K562 (cell line): Measurements from ENCODE around the gene ZBTB8B. TPM values are rescaled to one million over a fixed set of nuclear protein-coding genes. Genes with fewer than 3 reads are reported as not detected.
A peak's percentile ranks its signal among the peaks of the same experiment; 100 is the strongest.

ENCODE experiments used
- ATF4 ChIP-seq: fragments of 450-650 bp; formaldehyde crosslinking; IDR thresholded peaks from 2 replicates; pipeline ENCODE4 v1.4.0; 2022; ENCODE audit warnings: mild to moderate bottlenecking, moderate library complexity
- CBFA2T2 ChIP-seq: fragments of 450-650 bp; conservative IDR thresholded peaks from 2 replicates; pipeline ENCODE4 v1.6.1; 2017; ENCODE audit warnings: mild to moderate bottlenecking
- CBX8 ChIP-seq: fragments of 200-600 bp; sonication (generic); IDR thresholded peaks from 2 replicates; pipeline ENCODE4 v1.6.1; 2012; ENCODE audit warnings: borderline replicate concordance, mixed run types, low read depth, mild to moderate bottlenecking, moderate library complexity, mixed read lengths, low read length, control low read depth, inconsistent platforms; ENCODE audit not compliant: poor library complexity, severe bottlenecking; ENCODE audit errors: extremely low read depth
- CHD1 ChIP-seq: fragments of 200-600 bp; sonication (generic); IDR thresholded peaks from one replicate; pipeline ENCODE4 v1.6.1; 2012; ENCODE audit warnings: mild to moderate bottlenecking, moderate library complexity, low read length, inconsistent platforms
- CREB1 ChIP-seq, 2 experiments: sonication (generic) in 1 of 2; formaldehyde crosslinking in 1 of 2; IDR thresholded peaks; 2 replicates each; pipeline versions ENCODE4 v1.6.1 to v1.8.0; 2012 to 2022; ENCODE audit warnings: inconsistent platforms in 1 of 2, mild to moderate bottlenecking in 1 of 2, missing genetic modification reagents in 1 of 2, moderate library complexity in 1 of 2
- MGA ChIP-seq: fragments of 450-650 bp; IDR thresholded peaks from 2 replicates; pipeline ENCODE4 v1.6.1; 2016; ENCODE audit warnings: mild to moderate bottlenecking, moderate library complexity
- MXD1 ChIP-seq: fragments of 250-450 bp; sonication (Bioruptor Pico); IDR thresholded peaks from 2 replicates; pipeline ENCODE4 v1.8.0; 2021; ENCODE audit warnings: borderline replicate concordance, mild to moderate bottlenecking, moderate library complexity; ENCODE audit not compliant: poor library complexity, severe bottlenecking
- PHB ChIP-seq: fragments of 250-450 bp; sonication (Bioruptor Pico); IDR thresholded peaks from 2 replicates; pipeline ENCODE4 v1.5.0; 2021
- RB1 ChIP-seq: fragments of 450-650 bp; IDR thresholded peaks from 2 replicates; pipeline ENCODE4 v1.6.1; 2017; ENCODE audit warnings: low read depth, mild to moderate bottlenecking
- TEAD4 ChIP-seq, 2 experiments: sonication (generic) in 1 of 2; formaldehyde crosslinking in 1 of 2; IDR thresholded peaks; 2 replicates each; pipeline versions ENCODE4 v1.6.1 to v1.8.0; 2012 to 2022; ENCODE audit warnings: borderline replicate concordance in 1 of 2, inconsistent platforms in 1 of 2, low read length in 1 of 2, mild to moderate bottlenecking in 1 of 2, missing genetic modification reagents in 1 of 2
- U2AF1 ChIP-seq: fragments of 200-400 bp; formaldehyde crosslinking; optimal IDR thresholded peaks from 2 replicates; pipeline ENCODE3; 2017; ENCODE audit warnings: mild to moderate bottlenecking, low read depth, low read length, moderate library complexity
- ZFP36 ChIP-seq: fragments of 150-350 bp; IDR thresholded peaks from 2 replicates; pipeline ENCODE4 v1.6.1; 2018; ENCODE audit warnings: low read length, low read depth; ENCODE audit not compliant: partially characterized antibody
- ZNF830 ChIP-seq: fragments of 250-450 bp; sonication (Bioruptor Pico); IDR thresholded peaks from 2 replicates; pipeline ENCODE4 v1.5.0; 2021; ENCODE audit warnings: mild to moderate bottlenecking
- polyA plus RNA-seq, 8 experiments: library from polyadenylated mRNA; depleted of rRNA in 4 of 8; stranded (reverse) in 5 of 8; unstranded in 3 of 8; fragments of >200 nt; fragmentation: Nextera tagmentation in 2 of 8; fragmentation: Illumina TruSeq in 1 of 8; extraction: Ambion mirVana in 2 of 8; extraction: Trizol in 1 of 8; gene quantifications; 2 replicates each; pipeline versions ENCODE4 v1.2.1 to v1.2.3, GENCODE V29; 2011 to 2014; ENCODE audit warnings: inconsistent platforms in 1 of 8, missing spikeins in 1 of 8
- total RNA-seq, 7 experiments: library from RNA; depleted of rRNA in 6 of 7; stranded (reverse); fragments of >200 nt in 6 of 7; fragmentation: Illumina TruSeq in 2 of 7; extraction: Trizol in 2 of 7; gene quantifications; 2 replicates each; pipeline versions ENCODE4 v1.2.1 to v1.2.3, GENCODE V29; 2011 to 2021; ENCODE audit warnings: low replicate concordance in 1 of 7

The ZBTB8B gene
- total and polyA plus RNA-seq, 9 of the 15 experiments (the other 6 are each of a cell fraction or from before 2014, with no cell fraction given) = not detected

GRCh38 chr1:32496127-32496526 lies 31.3 kb downstream of the ZBTB8B start (continued):
- TF ChIP-seq ATF4 (CRISPR knock-in tag) = peak; percentile 92
- no peak for TF ChIP-seq ZNF830 (CRISPR knock-in tag)
- peak; percentile 29 for TF ChIP-seq ZFP36
- TF ChIP-seq CREB1 (IDR thresholded peaks at IDR 0.05) = no peak
- TF ChIP-seq CREB1 (CRISPR knock-in tag; IDR thresholded peaks at IDR 0.05) = no peak
- no peak for TF ChIP-seq CBFA2T2
- peak; percentile 31; the same call in 1 of the 2 replicates for TF ChIP-seq MGA
- TF ChIP-seq TEAD4 (IDR thresholded peaks at IDR 0.05; ENCODE audit: low read length) = no peak
- no peak for TF ChIP-seq TEAD4 (CRISPR knock-in tag; IDR thresholded peaks at IDR 0.05; ENCODE audit: borderline replicate concordance)
- no peak for TF ChIP-seq CHD1
- no peak for TF ChIP-seq CBX8
- TF ChIP-seq U2AF1 = no peak
- no peak for TF ChIP-seq PHB
- no peak for TF ChIP-seq MXD1 (CRISPR knock-in tag)
- TF ChIP-seq RB1 = no peak
